Endothelial cell of umbilical vein (primary cell): ENCODE results near the gene PTBP2. TPM values are rescaled to one million over a fixed set of nuclear protein-coding genes. Genes with fewer than 3 reads are reported as not detected.

ENCODE experiments used
- BruUV-seq: library from RNA; stranded (reverse); fragments of 400-500 nt; replicated peaks from 2 replicates; lab custom pipeline; 2021; lab: Mats Ljungman, UMichigan
- CTCF ChIA-PET: fragments of 300-600, 350-600 bp; sonication (Branson Sonifier 250); formaldehyde crosslinking; loops from one replicate; lab custom pipeline; 2021; ENCODE audit warnings: antibody characterized with exemption, inconsistent platforms; lab: Charles Lee
- POLR2A ChIA-PET: fragments of 300-600, 350-600 bp; sonication (Branson Sonifier 250); formaldehyde crosslinking; loops from one replicate; lab custom pipeline; 2021; ENCODE audit warnings: antibody characterized with exemption, inconsistent platforms; lab: Charles Lee
- DNase-seq: peaks from one replicate; pipeline ENCODE4 v3.0.0-alpha.2; 2011; ENCODE audit warnings: low read depth, low spot score
- FAIRE-seq: peaks from 2 replicates; lab custom pipeline; 2011; peaks lifted over from hg19 to GRCh38; lab: Jason Lieb, UNC
- H2AFZ ChIP-seq: 2 replicates; pipeline ENCODE4 v1.6.0; 2012; ENCODE audit warnings: low read depth, low read length, control low read depth, inconsistent platforms
- H3K27ac ChIP-seq: 2 replicates; pipeline ENCODE4 v1.5.1; 2011; ENCODE audit warnings: low read depth, mild to moderate bottlenecking, control low read depth, low read length, moderate library complexity; ENCODE audit not compliant: insufficient read depth
- H3K27me3 ChIP-seq, 2 experiments: 2 replicates each; pipeline versions ENCODE4 v1.6.0 to v1.6.1; 2011; ENCODE audit warnings: low read length in 2 of 2, mixed read lengths in 1 of 2; ENCODE audit not compliant: control insufficient read depth in 2 of 2, insufficient read depth in 2 of 2
- H3K36me3 ChIP-seq, 2 experiments: 2 replicates in 1 of 2; 3 replicates in 1 of 2; pipeline ENCODE4 v1.5.1; 2011; ENCODE audit warnings: low read length in 2 of 2, mild to moderate bottlenecking in 1 of 2, moderate library complexity in 1 of 2; ENCODE audit not compliant: control insufficient read depth in 2 of 2, insufficient read depth in 2 of 2; ENCODE audit errors: extremely low read depth in 1 of 2
- H3K4me1 ChIP-seq: 3 replicates; pipeline ENCODE4 v1.5.1; 2011; ENCODE audit warnings: mild to moderate bottlenecking, low read length; ENCODE audit not compliant: control insufficient read depth, insufficient read depth; ENCODE audit errors: extremely low read depth
- H3K4me2 ChIP-seq: 2 replicates; pipeline ENCODE4 v1.6.1; 2011; ENCODE audit warnings: low read length, control low read depth, mixed read lengths; ENCODE audit not compliant: insufficient read depth
- H3K4me3 ChIP-seq, 3 experiments: fragments of 200-600 bp in 1 of 3; sonication (generic), shearing (Covaris generic) in 1 of 3; replicated peaks in 1 of 3; 2 replicates each; pipeline ENCODE4 v1.5.1; 2011 to 2016; ENCODE audit warnings: control low read depth in 3 of 3, low read length in 3 of 3, mild to moderate bottlenecking in 2 of 3, inconsistent platforms in 1 of 3, low read depth in 1 of 3, moderate library complexity in 1 of 3; ENCODE audit not compliant: insufficient read depth in 1 of 3
- H3K79me2 ChIP-seq: 2 replicates; pipeline ENCODE4 v1.6.0; 2012; ENCODE audit warnings: low read length, inconsistent platforms; ENCODE audit not compliant: control insufficient read depth, insufficient read depth
- H3K9ac ChIP-seq: replicated peaks from 2 replicates; pipeline ENCODE3; 2011; ENCODE audit warnings: low read length, control low read depth; ENCODE audit not compliant: insufficient read depth; ENCODE audit errors: extremely low read depth
- H3K9me1 ChIP-seq: replicated peaks from 3 replicates; pipeline ENCODE4 v1.6.0; 2011; ENCODE audit warnings: mild to moderate bottlenecking, low read length; ENCODE audit not compliant: control insufficient read depth, insufficient read depth; ENCODE audit errors: extremely low read depth
- H3K9me3 ChIP-seq: replicated peaks from 2 replicates; pipeline ENCODE4 v1.5.1; 2012; ENCODE audit warnings: low read length, inconsistent platforms; ENCODE audit not compliant: control insufficient read depth, insufficient read depth
- H4K20me1 ChIP-seq: replicated peaks from 2 replicates; pipeline ENCODE3; 2011; ENCODE audit warnings: mild to moderate bottlenecking, low read length; ENCODE audit not compliant: control insufficient read depth, insufficient read depth; ENCODE audit errors: extremely low read depth
- EZH2 ChIP-seq: IDR thresholded peaks from 2 replicates; pipeline ENCODE4 v1.6.1; 2012; ENCODE audit warnings: borderline replicate concordance, low read depth, mild to moderate bottlenecking, moderate library complexity, low read length, inconsistent platforms; ENCODE audit not compliant: severe bottlenecking
- FOS ChIP-seq: IDR thresholded peaks from 2 replicates; pipeline ENCODE4 v1.6.1; 2011; ENCODE audit warnings: mild to moderate bottlenecking, low read length, moderate library complexity, borderline replicate concordance; ENCODE audit not compliant: insufficient read depth
- GATA2 ChIP-seq: IDR thresholded peaks from 2 replicates; pipeline ENCODE4 v1.7.0; 2011; ENCODE audit warnings: low read depth, mild to moderate bottlenecking, moderate library complexity, mixed read lengths, low read length; ENCODE audit not compliant: insufficient read length, insufficient read depth
- JUN ChIP-seq: IDR thresholded peaks from 2 replicates; pipeline ENCODE4 v1.6.1; 2011; ENCODE audit warnings: borderline replicate concordance, low read depth; ENCODE audit not compliant: insufficient read length, insufficient read depth
- MYC ChIP-seq: IDR thresholded peaks from one replicate; pipeline ENCODE4 v1.6.1; 2011; ENCODE audit warnings: mild to moderate bottlenecking, low read depth, low read length
- POLR2A ChIP-seq: IDR thresholded peaks from 2 replicates; pipeline ENCODE4 v1.6.1; 2012; ENCODE audit warnings: low read depth, mild to moderate bottlenecking, control low read depth, low read length
- POLR2AphosphoS5 ChIP-seq: IDR thresholded peaks from 2 replicates; pipeline ENCODE4 v1.6.1; 2012; ENCODE audit warnings: low read depth, mild to moderate bottlenecking, control low read depth, low read length, moderate library complexity; ENCODE audit not compliant: insufficient read depth
- dilution Hi-C: fragments of 300-500 bp; cut with MboI; formaldehyde crosslinking; loops from one replicate; pipeline ENCODE4 v1.15.0; 2019; ENCODE audit warnings: low sequenced_read_pairs; ENCODE audit not compliant: extremely low pct_ligation_motif_present
- intact Hi-C: fragments of 100-400 bp; cut with micrococcal nuclease; formaldehyde crosslinking; loops from one replicate; pipeline ENCODE4 v1.10.0; 2022
- polyA plus RNA-seq, 4 experiments: library from polyadenylated mRNA; depleted of rRNA in 3 of 4; stranded (reverse) in 3 of 4; unstranded in 1 of 4; fragments of >200 nt; gene quantifications; 2 replicates each; pipeline versions ENCODE4 v1.2.1 to v1.2.3, GENCODE V29; 2011 to 2012; ENCODE audit warnings: missing spikeins in 1 of 4
- total RNA-seq: library from RNA; stranded (reverse); gene quantifications from 2 replicates; pipeline ENCODE4 v1.2.3, GENCODE V29; 2021
- TF ChIP-seq, protein P1 (sequence below), 2 donors: IDR thresholded peaks; 1 replicate in 1 of 2; 2 replicates in 1 of 2; pipeline ENCODE4 v1.5.1; 2011; ENCODE audit warnings: low read length in 2 of 2, mild to moderate bottlenecking in 2 of 2, moderate library complexity in 2 of 2, control low read depth in 1 of 2, inconsistent platforms in 1 of 2, low read depth in 1 of 2; ENCODE audit not compliant: insufficient read depth in 1 of 2; ENCODE audit errors: extremely low read depth in 1 of 2
- TF ChIP-seq, protein P2 (sequence below): IDR thresholded peaks from 2 replicates; pipeline ENCODE4 v1.6.1; 2011; ENCODE audit not compliant: insufficient read depth, insufficient read length

The PTBP2 gene
- total and polyA plus RNA-seq, 2 donors (not counting 3 experiments of a cell fraction or from before 2014, with no cell fraction given): 7.7 to 27.0 TPM

DNA sequence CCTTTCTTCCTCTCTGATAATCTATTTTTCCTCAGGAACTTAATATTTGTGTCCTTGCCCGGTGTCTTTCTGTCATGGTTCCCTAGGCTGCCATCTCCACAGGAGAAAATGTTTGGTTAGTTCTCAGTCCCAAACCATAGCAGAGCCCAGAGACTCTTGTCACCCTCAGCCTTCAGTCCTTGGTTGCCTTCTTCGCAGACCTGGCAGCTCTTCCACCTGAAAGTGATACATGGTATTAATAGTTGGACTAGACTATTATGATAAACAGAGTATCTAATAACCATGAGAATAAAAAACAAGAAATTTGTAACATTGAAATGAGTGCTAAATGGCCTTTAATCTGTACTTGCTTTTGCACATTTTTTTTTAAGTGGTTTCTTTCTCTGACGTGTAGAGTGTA lies 26.5 kb downstream of the PTBP2 start:
- Histone ChIP-seq H4K20me1 (peaks cover 20% of the 10 kb centered on the region), H3K9ac (no peak overlapping the region), H3K27ac (no peak overlapping the region), H2AFZ (no peak overlapping the region), H3K9me1 (no peaks in the 10 kb centered on the region), H3K79me2 (peaks cover 83% of the 10 kb centered on the region), H3K36me3 (peaks cover 5 to 13% of the 10 kb centered on the region in 2 experiments), H3K27me3 (no peaks in the 10 kb centered on the region), H3K4me1 (no peaks in the 10 kb centered on the region), H3K4me3 (no peak overlapping the region), H3K9me3 (no peaks in the 10 kb centered on the region), H3K4me2 (no peak overlapping the region)
- dilution Hi-C loops: no loop called here
- intact Hi-C loops: no loop called here
- ChIA-PET POLR2A (no interaction called here), CTCF (no interaction called here)
- no peak for TF ChIP-seq GATA2
- TF ChIP-seq, protein P1, sequence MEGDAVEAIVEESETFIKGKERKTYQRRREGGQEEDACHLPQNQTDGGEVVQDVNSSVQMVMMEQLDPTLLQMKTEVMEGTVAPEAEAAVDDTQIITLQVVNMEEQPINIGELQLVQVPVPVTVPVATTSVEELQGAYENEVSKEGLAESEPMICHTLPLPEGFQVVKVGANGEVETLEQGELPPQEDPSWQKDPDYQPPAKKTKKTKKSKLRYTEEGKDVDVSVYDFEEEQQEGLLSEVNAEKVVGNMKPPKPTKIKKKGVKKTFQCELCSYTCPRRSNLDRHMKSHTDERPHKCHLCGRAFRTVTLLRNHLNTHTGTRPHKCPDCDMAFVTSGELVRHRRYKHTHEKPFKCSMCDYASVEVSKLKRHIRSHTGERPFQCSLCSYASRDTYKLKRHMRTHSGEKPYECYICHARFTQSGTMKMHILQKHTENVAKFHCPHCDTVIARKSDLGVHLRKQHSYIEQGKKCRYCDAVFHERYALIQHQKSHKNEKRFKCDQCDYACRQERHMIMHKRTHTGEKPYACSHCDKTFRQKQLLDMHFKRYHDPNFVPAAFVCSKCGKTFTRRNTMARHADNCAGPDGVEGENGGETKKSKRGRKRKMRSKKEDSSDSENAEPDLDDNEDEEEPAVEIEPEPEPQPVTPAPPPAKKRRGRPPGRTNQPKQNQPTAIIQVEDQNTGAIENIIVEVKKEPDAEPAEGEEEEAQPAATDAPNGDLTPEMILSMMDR (IDR thresholded peaks at IDR 0.05; ENCODE audit: extremely low read depth in 1 of 2, insufficient read depth in 1 of 2, low read depth in 1 of 2, low read length in 2 of 2): no peak
- no peak for TF ChIP-seq POLR2AphosphoS5
- TF ChIP-seq EZH2: no peak
- DNase-seq (no peak), FAIRE-seq (no peak)
- BruUV-seq: no TSS peak

DNA sequence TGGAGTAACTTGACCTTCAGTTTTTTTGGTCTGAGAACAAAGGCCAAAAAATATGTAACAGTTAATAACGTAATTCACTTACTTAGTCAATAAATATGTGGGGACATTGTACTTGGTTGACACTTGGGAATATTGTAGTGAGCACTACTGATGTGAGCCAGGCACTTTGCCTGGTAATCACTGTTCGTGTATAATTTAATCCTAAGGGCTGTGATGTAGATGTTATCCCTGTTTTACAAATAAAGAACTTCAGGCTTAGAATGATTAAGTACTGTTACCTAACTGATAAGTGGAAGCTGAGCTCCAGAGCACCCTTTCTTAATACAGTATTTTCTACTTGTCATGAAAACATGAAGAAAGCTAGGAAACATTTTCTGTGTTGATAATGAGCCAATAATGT lies 28.0 kb downstream of the PTBP2 start:
- BruUV-seq: no TSS peak
- TF ChIP-seq POLR2A (no peak), FOS (no peak), POLR2AphosphoS5 (no peak), GATA2 (no peak), EZH2 (no peak), MYC (no peak), JUN (no peak)
- TF ChIP-seq, protein P1 (IDR thresholded peaks at IDR 0.05; ENCODE audit: extremely low read depth in 1 of 2, insufficient read depth in 1 of 2, low read depth in 1 of 2, low read length in 2 of 2): no peak
- TF ChIP-seq, protein P2, sequence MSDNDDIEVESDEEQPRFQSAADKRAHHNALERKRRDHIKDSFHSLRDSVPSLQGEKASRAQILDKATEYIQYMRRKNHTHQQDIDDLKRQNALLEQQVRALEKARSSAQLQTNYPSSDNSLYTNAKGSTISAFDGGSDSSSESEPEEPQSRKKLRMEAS: no peak

More for the DNA sequence above, 28.0 kb downstream of the PTBP2 start:
- ChIA-PET CTCF (interaction anchor here (0.8 to 1.2 kb wide), 4 partner anchors 8 to 513 kb away, joined by 3 to 5 read pairs (median 3); no protein-coding TSS in a partner anchor), POLR2A (no interaction called here)
- dilution Hi-C loops (no loop called here), intact Hi-C loops (loop anchor here (10.0 kb wide), 1 partner anchor 515 kb away; no protein-coding TSS in a partner anchor)
- Histone ChIP-seq H3K27ac (no peak overlapping the region), H3K4me3 (no peak overlapping the region), H3K4me1 (no peaks in the 10 kb centered on the region), H3K9me1 (no peaks in the 10 kb centered on the region), H3K27me3 (no peaks in the 10 kb centered on the region), H2AFZ (no peak overlapping the region), H3K36me3 (peaks cover 6 to 17% of the 10 kb centered on the region in 2 experiments), H4K20me1 (peaks cover 20% of the 10 kb centered on the region), H3K79me2 (peaks cover 69% of the 10 kb centered on the region), H3K9me3 (no peaks in the 10 kb centered on the region), H3K4me2 (no peak overlapping the region), H3K9ac (no peak overlapping the region)
- DNase-seq: no peak
- no peak for FAIRE-seq
